HS-5 (cell line): ENCODE data around the gene LDAF1.
"Not testable (repeated sequence)": the region's sequence is repeated elsewhere in the genome, so short reads cannot be mapped to it uniquely, and the experiment has no call there.

Experiments used
- DNase-seq: peaks from one replicate; pipeline ENCODE4 v3.0.0-alpha.2; 2012; ENCODE audit warnings: low read depth

LDAF1 gene

GRCh38 chr16:21158208-21159110 lies at the start of gene LDAF1:
TSS of gene LDAF1 (plus strand) at chr16:21158674. CDS start at chr16:21161183, 2,509 bp downstream.
- peak; percentile 47 for DNase-seq

- DNase-seq = not testable (repeated sequence)
These were observed 42.9 kb upstream of the LDAF1 start for GRCh38 chr16:21115551-21115950.

- DNase-seq = no peak
These were observed 42.3 kb upstream of the LDAF1 start for GRCh38 chr16:21116148-21116693.

GRCh38 chr16:21117567-21117966 lies 40.9 kb upstream of the LDAF1 start:
- no peak for DNase-seq

GRCh38 chr16:21120976-21121520 lies 37.4 kb upstream of the LDAF1 start:
- no peak for DNase-seq

- no peak for DNase-seq
These were observed 33.3 kb upstream of the LDAF1 start for GRCh38 chr16:21125191-21125590.

GRCh38 chr16:21126518-21126917 lies 32.0 kb upstream of the LDAF1 start:
- no peak for DNase-seq

GRCh38 chr16:21128991-21129390 lies 29.5 kb upstream of the LDAF1 start:
- DNase-seq = no peak

GRCh38 chr16:21130811-21131210 lies 27.7 kb upstream of the LDAF1 start:
- no peak for DNase-seq

GRCh38 chr16:21134053-21134452 lies 24.4 kb upstream of the LDAF1 start:
- no peak for DNase-seq

- no peak for DNase-seq
These were observed 12.7 kb upstream of the LDAF1 start for GRCh38 chr16:21145738-21146137.

- DNase-seq = no peak
These were observed 8.0 kb upstream of the LDAF1 start, which contains the start of gene DNAH3 for GRCh38 chr16:21150375-21151001. TSS of gene DNAH3 (minus strand) at chr16:21150846. CDS start at chr16:21150319, 527 bp downstream.

GRCh38 chr16:21152160-21153030 lies 6.1 kb upstream of the LDAF1 start:
- DNase-seq = not testable (repeated sequence)

- not testable (repeated sequence) for DNase-seq
These were observed 5.2 kb upstream of the LDAF1 start for GRCh38 chr16:21153124-21153729.

GRCh38 chr16:21156011-21156410 lies 2.5 kb upstream of the LDAF1 start:
- DNase-seq = not testable (repeated sequence)

GRCh38 chr16:21156767-21157467 lies 1.6 kb upstream of the LDAF1 start:
- DNase-seq = peak; percentile 52

- no peak for DNase-seq
These were observed 842 bp upstream of the LDAF1 start for GRCh38 chr16:21157632-21158031.

- no peak for DNase-seq
These were observed 942 bp downstream of the LDAF1 start for GRCh38 chr16:21159281-21159951.

GRCh38 chr16:21160276-21160675 lies 1.8 kb downstream of the LDAF1 start:
- no peak for DNase-seq

- no peak for DNase-seq
These were observed 2.7 kb downstream of the LDAF1 start for GRCh38 chr16:21161211-21161610.
